ENCODE results near the gene TREM2. TPM values are rescaled to one million over a fixed set of nuclear protein-coding genes. Genes with fewer than 3 reads are reported as not detected.

TREM2 gene
- under 1 TPM; 0.49 to 0.84 TPM for polyA plus RNA-seq

GRCh38 chr6:41162687-41163418, at the start of gene TREM2:
TSS of gene TREM2 (minus strand) at chr6:41163116. CDS start at chr6:41163082, 34 bp downstream.
- no peaks in the 10 kb centered on the region for H3K9me3 ChIP-seq (ENCODE audit: control insufficient read depth in 2 of 2, insufficient read depth in 1 of 2, low read depth in 1 of 2, low read length in 1 of 2)
- no peak within 1 kb of the TSS for H3K4me3 ChIP-seq (ENCODE audit: low read depth in 1 of 2, low read length in 2 of 2)
- WGBS, 2 donors, result 74 to 77% methylated on average over 10 of the region's 10 CpGs
- H3K4me1 ChIP-seq (ENCODE audit: control insufficient read depth in 2 of 2, insufficient read depth in 2 of 2, low read length in 1 of 2), result no peaks in the 10 kb centered on the region
- H3K36me3 ChIP-seq (ENCODE audit: control insufficient read depth in 2 of 2, insufficient read depth in 2 of 2, low read length in 1 of 2), result no peaks in the 10 kb centered on the region
- H3K27ac ChIP-seq (ENCODE audit: low read depth in 2 of 2, low read length in 1 of 2), result no peak within 1 kb of the TSS
- H3K27me3 ChIP-seq (ENCODE audit: control insufficient read depth in 1 of 2, insufficient read depth in 2 of 2, low read length in 2 of 2), result no peaks in the 10 kb centered on the region

- H3K36me3 ChIP-seq (ENCODE audit: control insufficient read depth in 2 of 2, insufficient read depth in 2 of 2, low read length in 1 of 2), result no peaks in the 10 kb centered on the region
- peaks cover 0 to 4% of the 10 kb centered on the region in 2 donors for H3K27me3 ChIP-seq (ENCODE audit: control insufficient read depth in 1 of 2, insufficient read depth in 2 of 2, low read length in 2 of 2)
- H3K27ac ChIP-seq (ENCODE audit: low read depth in 2 of 2, low read length in 1 of 2), result no peak overlapping the region
- no peak overlapping the region for H3K4me3 ChIP-seq (ENCODE audit: low read depth in 1 of 2, low read length in 2 of 2)
- H3K9me3 ChIP-seq (ENCODE audit: control insufficient read depth in 2 of 2, insufficient read depth in 1 of 2, low read depth in 1 of 2, low read length in 1 of 2), result peaks cover 2 to 8% of the 10 kb centered on the region in 2 donors
- WGBS, 2 donors, result 86 to 88% methylated on average over 5 of the region's 5 CpGs
- H3K4me1 ChIP-seq (ENCODE audit: control insufficient read depth in 2 of 2, insufficient read depth in 2 of 2, low read length in 1 of 2), result no peaks in the 10 kb centered on the region
Measured at GRCh38 chr6:41209547-41210320, 46.8 kb upstream of the TREM2 start.

- Histone ChIP-seq H3K27me3 (ENCODE audit: control insufficient read depth in 1 of 2, insufficient read depth in 2 of 2, low read length in 2 of 2) (no peaks in the 10 kb centered on the region), H3K9me3 (ENCODE audit: control insufficient read depth in 2 of 2, insufficient read depth in 1 of 2, low read depth in 1 of 2, low read length in 1 of 2) (peaks cover 0 to 6% of the 10 kb centered on the region in 2 donors), H3K36me3 (ENCODE audit: control insufficient read depth in 2 of 2, insufficient read depth in 2 of 2, low read length in 1 of 2) (no peaks in the 10 kb centered on the region), H3K27ac (ENCODE audit: low read depth in 2 of 2, low read length in 1 of 2) (no peak overlapping the region), H3K4me1 (ENCODE audit: control insufficient read depth in 2 of 2, insufficient read depth in 2 of 2, low read length in 1 of 2) (no peaks in the 10 kb centered on the region), H3K4me3 (ENCODE audit: low read depth in 1 of 2, low read length in 2 of 2) (no peak overlapping the region)
- WGBS, 2 donors, result 73 to 82% methylated on average over 7 of the region's 7 CpGs
Measured at GRCh38 chr6:41208439-41209106, 45.7 kb upstream of the TREM2 start.

- Histone ChIP-seq H3K27me3 (ENCODE audit: control insufficient read depth in 1 of 2, insufficient read depth in 2 of 2, low read length in 2 of 2) (no peaks in the 10 kb centered on the region), H3K27ac (ENCODE audit: low read depth in 2 of 2, low read length in 1 of 2) (no peak overlapping the region), H3K36me3 (ENCODE audit: control insufficient read depth in 2 of 2, insufficient read depth in 2 of 2, low read length in 1 of 2) (no peaks in the 10 kb centered on the region), H3K4me1 (ENCODE audit: control insufficient read depth in 2 of 2, insufficient read depth in 2 of 2, low read length in 1 of 2) (peaks cover 0 to 3% of the 10 kb centered on the region in 2 donors), H3K4me3 (ENCODE audit: low read depth in 1 of 2, low read length in 2 of 2) (no peak overlapping the region), H3K9me3 (ENCODE audit: control insufficient read depth in 2 of 2, insufficient read depth in 1 of 2, low read depth in 1 of 2, low read length in 1 of 2) (peaks cover 4 to 6% of the 10 kb centered on the region in 2 donors)
- WGBS, 2 donors, result 79 to 86% methylated on average over 1 of the region's 1 CpG
Measured at GRCh38 chr6:41204156-41204555, 41.2 kb upstream of the TREM2 start.

- 63 to 64% methylated on average over 8 of the region's 8 CpGs for WGBS, 2 donors
- H3K4me1 ChIP-seq (ENCODE audit: control insufficient read depth in 2 of 2, insufficient read depth in 2 of 2, low read length in 1 of 2), result peaks cover 0 to 3% of the 10 kb centered on the region in 2 donors
Measured at GRCh38 chr6:41201764-41202173, 38.9 kb upstream of the TREM2 start.

GRCh38 chr6:41200901-41201763, 38.2 kb upstream of the TREM2 start, which contains the start of gene TREML2:
TSS of gene TREML2 (minus strand) at chr6:41201149. CDS start at chr6:41201008, 141 bp downstream.
- Histone ChIP-seq H3K9me3 (ENCODE audit: control insufficient read depth in 2 of 2, insufficient read depth in 1 of 2, low read depth in 1 of 2, low read length in 1 of 2) (peaks cover 0 to 4% of the 10 kb centered on the region in 2 donors), H3K36me3 (ENCODE audit: control insufficient read depth in 2 of 2, insufficient read depth in 2 of 2, low read length in 1 of 2) (no peaks in the 10 kb centered on the region), H3K27ac (ENCODE audit: low read depth in 2 of 2, low read length in 1 of 2) (peak within 1 kb of the TSS; percentile 14 to 34), H3K4me3 (ENCODE audit: low read depth in 1 of 2, low read length in 2 of 2) (no peak within 1 kb of the TSS), H3K27me3 (ENCODE audit: control insufficient read depth in 1 of 2, insufficient read depth in 2 of 2, low read length in 2 of 2) (no peaks in the 10 kb centered on the region), H3K4me1 (ENCODE audit: control insufficient read depth in 2 of 2, insufficient read depth in 2 of 2, low read length in 1 of 2) (peaks cover 0 to 3% of the 10 kb centered on the region in 2 donors)
- WGBS, 2 donors, result 59 to 71% methylated on average over 12 of the region's 12 CpGs

More at GRCh38 chr6:41201764-41202173, 38.9 kb upstream of the TREM2 start:
- H3K36me3 ChIP-seq (ENCODE audit: control insufficient read depth in 2 of 2, insufficient read depth in 2 of 2, low read length in 1 of 2), result no peaks in the 10 kb centered on the region
- no peak overlapping the region for H3K27ac ChIP-seq (ENCODE audit: low read depth in 2 of 2, low read length in 1 of 2)
- no peaks in the 10 kb centered on the region for H3K27me3 ChIP-seq (ENCODE audit: control insufficient read depth in 1 of 2, insufficient read depth in 2 of 2, low read length in 2 of 2)
- H3K4me3 ChIP-seq (ENCODE audit: low read depth in 1 of 2, low read length in 2 of 2), result no peak overlapping the region
- peaks cover 0 to 4% of the 10 kb centered on the region in 2 donors for H3K9me3 ChIP-seq (ENCODE audit: control insufficient read depth in 2 of 2, insufficient read depth in 1 of 2, low read depth in 1 of 2, low read length in 1 of 2)

GRCh38 chr6:41200296-41200900, 37.5 kb upstream of the TREM2 start:
- Histone ChIP-seq H3K27ac (ENCODE audit: low read depth in 2 of 2, low read length in 1 of 2) (peak overlapping the region; percentile 14 to 34), H3K36me3 (ENCODE audit: control insufficient read depth in 2 of 2, insufficient read depth in 2 of 2, low read length in 1 of 2) (no peaks in the 10 kb centered on the region), H3K4me3 (ENCODE audit: low read depth in 1 of 2, low read length in 2 of 2) (no peak overlapping the region), H3K4me1 (ENCODE audit: control insufficient read depth in 2 of 2, insufficient read depth in 2 of 2, low read length in 1 of 2) (peaks cover 0 to 3% of the 10 kb centered on the region in 2 donors), H3K9me3 (ENCODE audit: control insufficient read depth in 2 of 2, insufficient read depth in 1 of 2, low read depth in 1 of 2, low read length in 1 of 2) (peaks cover 0 to 4% of the 10 kb centered on the region in 2 donors), H3K27me3 (ENCODE audit: control insufficient read depth in 1 of 2, insufficient read depth in 2 of 2, low read length in 2 of 2) (no peaks in the 10 kb centered on the region)
- 76 to 77% methylated on average over 2 of the region's 2 CpGs for WGBS, 2 donors

GRCh38 chr6:41199552-41200246, 36.8 kb upstream of the TREM2 start:
- Histone ChIP-seq H3K27ac (ENCODE audit: low read depth in 2 of 2, low read length in 1 of 2) (no peak overlapping the region), H3K9me3 (ENCODE audit: control insufficient read depth in 2 of 2, insufficient read depth in 1 of 2, low read depth in 1 of 2, low read length in 1 of 2) (peaks cover 0 to 4% of the 10 kb centered on the region in 2 donors), H3K36me3 (ENCODE audit: control insufficient read depth in 2 of 2, insufficient read depth in 2 of 2, low read length in 1 of 2) (no peaks in the 10 kb centered on the region), H3K27me3 (ENCODE audit: control insufficient read depth in 1 of 2, insufficient read depth in 2 of 2, low read length in 2 of 2) (no peaks in the 10 kb centered on the region), H3K4me1 (ENCODE audit: control insufficient read depth in 2 of 2, insufficient read depth in 2 of 2, low read length in 1 of 2) (peaks cover 0 to 3% of the 10 kb centered on the region in 2 donors), H3K4me3 (ENCODE audit: low read depth in 1 of 2, low read length in 2 of 2) (no peak overlapping the region)
- 77 to 96% methylated on average over 1 of the region's 1 CpG for WGBS, 2 donors

Measured in esophagus (tissue), 2 donors.